Activated CD4-positive, alpha-beta T cell treated with anti-CD3 and anti-CD28 coated beads, Interleukin-2, amount 50 U/mL, for 1 hour (primary cell): ENCODE data around the gene PBRM1.

ENCODE experiments used
- DNase-seq: peaks from one replicate; pipeline ENCODE4 v3.0.0-alpha.2; 2020

The PBRM1 gene

GRCh38 chr3:52655895-52656294 lies 29.8 kb downstream of the PBRM1 start:
- no peak for DNase-seq

GRCh38 chr3:52651592-52651991 lies 34.1 kb downstream of the PBRM1 start:
- DNase-seq, result no peak

GRCh38 chr3:52650439-52650838 lies 35.3 kb downstream of the PBRM1 start:
- no peak for DNase-seq

- DNase-seq, result no peak
Observed at GRCh38 chr3:52649461-52650210, 36.1 kb downstream of the PBRM1 start.

GRCh38 chr3:52645549-52645948 lies 40.2 kb downstream of the PBRM1 start:
- DNase-seq, result no peak

GRCh38 chr3:52636673-52637072 lies 49.0 kb downstream of the PBRM1 start:
- DNase-seq, result no peak

GRCh38 chr3:52633786-52634185 lies 51.9 kb downstream of the PBRM1 start:
- DNase-seq, result no peak

- no peak for DNase-seq
Observed at GRCh38 chr3:52625041-52625440, 60.7 kb downstream of the PBRM1 start.

- DNase-seq, result no peak
Observed at GRCh38 chr3:52623234-52623792, 62.4 kb downstream of the PBRM1 start.

GRCh38 chr3:52620580-52620979 lies 65.1 kb downstream of the PBRM1 start:
- no peak for DNase-seq

GRCh38 chr3:52615166-52615565 lies 70.5 kb downstream of the PBRM1 start:
- DNase-seq, result no peak

GRCh38 chr3:52614689-52615088 lies 71.0 kb downstream of the PBRM1 start:
- DNase-seq, result no peak

GRCh38 chr3:52609316-52609815 lies 76.3 kb downstream of the PBRM1 start:
- no peak for DNase-seq

- no peak for DNase-seq
Observed at GRCh38 chr3:52608337-52608736, 77.4 kb downstream of the PBRM1 start.

GRCh38 chr3:52606373-52607085 lies 79.2 kb downstream of the PBRM1 start:
- no peak for DNase-seq

GRCh38 chr3:52600258-52600657 lies 85.5 kb downstream of the PBRM1 start:
- no peak for DNase-seq

GRCh38 chr3:52596658-52597265 lies 89.0 kb downstream of the PBRM1 start:
- no peak for DNase-seq

GRCh38 chr3:52593103-52593502 lies 92.6 kb downstream of the PBRM1 start:
- no peak for DNase-seq

- no peak for DNase-seq
Observed at GRCh38 chr3:52574056-52574965, 111.4 kb downstream of the PBRM1 start.

- no peak for DNase-seq
Observed at GRCh38 chr3:52572221-52572620, 113.5 kb downstream of the PBRM1 start.

GRCh38 chr3:52570076-52570475 lies 115.6 kb downstream of the PBRM1 start:
- DNase-seq, result no peak

GRCh38 chr3:52568069-52568468 lies 117.6 kb downstream of the PBRM1 start:
- DNase-seq, result no peak
